ENCODE measurements around the gene WFDC12.

GRCh38 chr20:45090481-45090880 lies 33.8 kb downstream of the WFDC12 start:
- TF ChIP-seq ZNF274 (IDR thresholded peaks at IDR 0.05; ENCODE audit: low read depth, low read length) (no peak), SUZ12 (IDR thresholded peaks at IDR 0.05; ENCODE audit: extremely low read depth, insufficient read depth, insufficient read length) (no peak)

Measured in NT2/D1 (cell line).